K562 (cell line): Measurements from ENCODE around the gene LPCAT3. TPM values are rescaled to one million over a fixed set of nuclear protein-coding genes. Genes with fewer than 3 reads are reported as not detected.

Source experiments
- ATAC-seq: fragments of 200-7000 bp; cut with Tn5 transposase; 3 replicates; pipeline ENCODE4 v1.9.1; 2020; ENCODE audit warnings: moderate library complexity
- BruUV-seq: library from RNA; stranded (reverse); fragments of 400-500 nt; replicated peaks from 2 replicates; lab custom pipeline; 2021; lab: Mats Ljungman, UMichigan
- CTCF ChIA-PET: fragments of 300-600 bp; formaldehyde crosslinking; extraction: SDS; loops from one replicate; lab custom pipeline; 2021; ENCODE audit warnings: low intra/inter-chr PET ratio; lab: Yijun Ruan, JAX
- POLR2A ChIA-PET: fragments of 300-600, 350-650 bp; sonication (Branson Sonifier 250); formaldehyde crosslinking; extraction: SDS; loops from one replicate; lab custom pipeline; 2021; ENCODE audit warnings: antibody characterized with exemption, inconsistent platforms; lab: Yijun Ruan, JAX
- DNase-seq, 4 experiments: peaks; one replicate each; pipeline versions ENCODE4 v3.0.0 to v3.0.0-alpha.2; 2011 to 2018; ENCODE audit warnings: low spot score in 3 of 4, mixed read lengths in 3 of 4; ENCODE audit errors: extremely low read depth in 1 of 4
- FAIRE-seq: peaks from 2 replicates; lab custom pipeline; 2011; peaks lifted over from hg19 to GRCh38; lab: Jason Lieb, UNC
- H2AFZ ChIP-seq: 2 replicates; pipeline ENCODE4 v1.6.0; 2011; ENCODE audit warnings: low read depth, low read length, control low read depth, inconsistent platforms
- H3K27ac ChIP-seq: fragments of 200-600 bp; 3 replicates; pipeline ENCODE4 v1.8.0; 2011; ENCODE audit warnings: low read depth, mild to moderate bottlenecking, control low read depth, inconsistent platforms, low read length, moderate library complexity, mixed read lengths; ENCODE audit errors: extremely low read depth
- H3K27me3 ChIP-seq, 2 experiments: fragments of 300-600 bp in 1 of 2; 2 replicates in 1 of 2; 3 replicates in 1 of 2; pipeline versions ENCODE4 v1.6.0 to v1.8.0; 2011; ENCODE audit warnings: inconsistent platforms in 2 of 2, low read length in 2 of 2, mild to moderate bottlenecking in 1 of 2, mixed read lengths in 1 of 2, moderate library complexity in 1 of 2; ENCODE audit not compliant: control insufficient read depth in 2 of 2, insufficient read depth in 2 of 2
- H3K36me3 ChIP-seq: fragments of 300-600 bp; 3 replicates; pipeline ENCODE4 v1.8.0; 2011; ENCODE audit warnings: mild to moderate bottlenecking, low read length, inconsistent platforms; ENCODE audit not compliant: control insufficient read depth, insufficient read depth
- H3K4me1 ChIP-seq, 2 experiments: fragments of 200-600 bp in 1 of 2; replicated peaks in 1 of 2; 2 replicates in 1 of 2; 3 replicates in 1 of 2; pipeline versions ENCODE4 v1.5.1 to v1.8.0; 2011; ENCODE audit warnings: inconsistent platforms in 2 of 2, low read length in 2 of 2, mild to moderate bottlenecking in 1 of 2, mixed read lengths in 1 of 2, moderate library complexity in 1 of 2; ENCODE audit not compliant: control insufficient read depth in 2 of 2, insufficient read depth in 2 of 2
- H3K4me2 ChIP-seq: 2 replicates; pipeline ENCODE4 v1.6.1; 2011; ENCODE audit warnings: low read length, control low read depth, inconsistent platforms, mixed read lengths; ENCODE audit not compliant: insufficient read depth
- H3K4me3 ChIP-seq: fragments of 200-600 bp; sonication (generic), shearing (Covaris generic); 2 replicates; pipeline ENCODE4 v1.5.1; 2016; ENCODE audit warnings: control low read depth, inconsistent platforms
- H3K79me2 ChIP-seq: fragments of 200-600 bp; 3 replicates; pipeline ENCODE4 v1.8.0; 2011; ENCODE audit warnings: low read length, inconsistent platforms; ENCODE audit not compliant: control insufficient read depth, insufficient read depth
- H3K9ac ChIP-seq, 2 experiments: 2 replicates each; pipeline versions ENCODE4 v1.6.0 to v1.6.1; 2011; ENCODE audit warnings: low read depth in 2 of 2, low read length in 2 of 2, control low read depth in 1 of 2, inconsistent platforms in 1 of 2, mild to moderate bottlenecking in 1 of 2, mixed read lengths in 1 of 2; ENCODE audit not compliant: insufficient read depth in 1 of 2
- H3K9me1 ChIP-seq: one replicate; pipeline ENCODE4 v1.6.0; 2011; ENCODE audit warnings: inconsistent platforms, mild to moderate bottlenecking, low read length, moderate library complexity; ENCODE audit not compliant: control insufficient read depth, insufficient read depth
- H3K9me3 ChIP-seq: replicated peaks from 2 replicates; pipeline ENCODE4 v1.5.1; 2011; ENCODE audit warnings: low read depth, low read length, inconsistent platforms; ENCODE audit not compliant: control insufficient read depth, insufficient read depth
- H4K20me1 ChIP-seq: replicated peaks from 2 replicates; pipeline ENCODE4 v1.6.1; 2011; ENCODE audit warnings: low read length, inconsistent platforms, mixed read lengths; ENCODE audit not compliant: control insufficient read depth, insufficient read depth
- CREB1 ChIP-seq, 2 experiments: sonication (generic) in 1 of 2; formaldehyde crosslinking in 1 of 2; IDR thresholded peaks; 2 replicates each; pipeline versions ENCODE4 v1.6.1 to v1.8.0; 2012 to 2022; ENCODE audit warnings: inconsistent platforms in 1 of 2, mild to moderate bottlenecking in 1 of 2, missing genetic modification reagents in 1 of 2, moderate library complexity in 1 of 2
- ETV1 ChIP-seq: fragments of 450-650 bp; conservative IDR thresholded peaks from 2 replicates; pipeline ENCODE4 v1.6.1; 2016; ENCODE audit warnings: missing genetic modification characterization, control low read depth, low read depth, missing compliant biosample characterization
- HNRNPL ChIP-seq: fragments of 200-400 bp; formaldehyde crosslinking; IDR thresholded peaks from 2 replicates; pipeline ENCODE4 v1.6.1; 2017; ENCODE audit warnings: low read depth, mild to moderate bottlenecking, low read length
- NBN ChIP-seq: fragments of 450-650 bp; IDR thresholded peaks from 2 replicates; pipeline ENCODE4 v1.6.1; 2016; ENCODE audit warnings: low read depth, mild to moderate bottlenecking
- POLR2G ChIP-seq: fragments of 200-400 bp; formaldehyde crosslinking; IDR thresholded peaks from 2 replicates; pipeline ENCODE4 v1.6.1; 2017; ENCODE audit warnings: low read depth, mild to moderate bottlenecking, antibody characterized with exemption, low read length, moderate library complexity
- RBM14 ChIP-seq: fragments of 200-400 bp; formaldehyde crosslinking; IDR thresholded peaks from 2 replicates; pipeline ENCODE4 v1.6.1; 2018; ENCODE audit warnings: low read depth, mild to moderate bottlenecking, low read length, moderate library complexity, borderline replicate concordance; ENCODE audit not compliant: insufficient read depth
- RHOXF2B ChIP-seq: fragments of 250-450 bp; sonication (Bioruptor Pico); conservative IDR thresholded peaks from 2 replicates; pipeline ENCODE4 v1.5.1; 2021
- SMAD4 ChIP-seq: fragments of 250-450 bp; sonication (Bioruptor Pico); conservative IDR thresholded peaks from 2 replicates; pipeline ENCODE4 v1.8.0; 2021; ENCODE audit warnings: inconsistent platforms, mild to moderate bottlenecking, moderate library complexity
- SRSF3 ChIP-seq: fragments of 200-400 bp; formaldehyde crosslinking; IDR thresholded peaks from 2 replicates; pipeline ENCODE4 v1.6.1; 2016; ENCODE audit warnings: mild to moderate bottlenecking, low read length, moderate library complexity; ENCODE audit not compliant: insufficient read depth
- STAT5A ChIP-seq: IDR thresholded peaks from 2 replicates; pipeline ENCODE4 v1.6.1; 2012; ENCODE audit warnings: low read length, inconsistent platforms, borderline replicate concordance
- TAL1 ChIP-seq: fragments of 450-650 bp; IDR thresholded peaks from 2 replicates; pipeline ENCODE4 v1.6.1; 2016; ENCODE audit warnings: mild to moderate bottlenecking
- ZBTB1 ChIP-seq: sonication (generic); formaldehyde crosslinking; IDR thresholded peaks from 2 replicates; pipeline ENCODE4 v1.8.1; 2023; ENCODE audit warnings: missing genetic modification reagents, low read depth, mild to moderate bottlenecking, borderline replicate concordance
- ZNF174 ChIP-seq: fragments of 250-450 bp; sonication (Bioruptor Pico); IDR thresholded peaks from 2 replicates; pipeline ENCODE4 v1.4.0; 2020; ENCODE audit warnings: mild to moderate bottlenecking
- ZNF274 ChIP-seq: IDR thresholded peaks from 2 replicates; pipeline ENCODE4 v1.6.1; 2011; ENCODE audit warnings: low read depth, mild to moderate bottlenecking, low read length, moderate library complexity, borderline replicate concordance
- WGBS: fragments of 100-300 bp; shearing (Covaris generic); methylation state at CpG from one replicate; pipeline ENCODE4 v1.1.6; 2016; ENCODE audit warnings: low coverage, mixed read lengths; ENCODE audit not compliant: insufficient coverage; ENCODE audit errors: missing lambda C conversion rate; 5-methylcytosine and 5-hydroxymethylcytosine counted together
- in situ Hi-C: fragments of 300-500 bp; cut with MboI; formaldehyde crosslinking; loops from 4 replicates; pipeline ENCODE4 v1.15.0; 2018; ENCODE audit warnings: inconsistent platforms, mixed read lengths
- intact Hi-C: fragments of 100-400 bp; cut with micrococcal nuclease; formaldehyde crosslinking; loops from 2 replicates; pipeline ENCODE4 v1.14.2; 2022
- polyA plus RNA-seq, 8 experiments: library from polyadenylated mRNA; depleted of rRNA in 4 of 8; stranded (reverse) in 5 of 8; unstranded in 3 of 8; fragments of >200 nt; fragmentation: Nextera tagmentation in 2 of 8; fragmentation: Illumina TruSeq in 1 of 8; extraction: Ambion mirVana in 2 of 8; extraction: Trizol in 1 of 8; gene quantifications; 2 replicates each; pipeline versions ENCODE4 v1.2.1 to v1.2.3, GENCODE V29; 2011 to 2014; ENCODE audit warnings: inconsistent platforms in 1 of 8, missing spikeins in 1 of 8
- total RNA-seq, 7 experiments: library from RNA; depleted of rRNA in 6 of 7; stranded (reverse); fragments of >200 nt in 6 of 7; fragmentation: Illumina TruSeq in 2 of 7; extraction: Trizol in 2 of 7; gene quantifications; 2 replicates each; pipeline versions ENCODE4 v1.2.1 to v1.2.3, GENCODE V29; 2011 to 2021; ENCODE audit warnings: low replicate concordance in 1 of 7
- TF ChIP-seq, protein P1 (sequence below): fragments of 250-450 bp; sonication (Bioruptor Pico); IDR thresholded peaks from 2 replicates; pipeline ENCODE4 v1.8.0; 2021; ENCODE audit warnings: mild to moderate bottlenecking, moderate library complexity
- TF ChIP-seq, protein P2 (sequence below): fragments of 450-650 bp; formaldehyde crosslinking; IDR thresholded peaks from 2 replicates; pipeline ENCODE4 v1.4.0; 2020; ENCODE audit warnings: mild to moderate bottlenecking, moderate library complexity
- TF ChIP-seq, protein P3 (sequence below): fragments of 250-450 bp; sonication (Bioruptor Pico); IDR thresholded peaks from 2 replicates; pipeline ENCODE4 v1.5.0; 2021

Gene LPCAT3
- total and polyA plus RNA-seq, 9 of the 15 experiments (the other 6 are each of a cell fraction or from before 2014, with no cell fraction given): 4.9 to 52.5 (median 25.3) TPM

GRCh38 chr12:6943722-6944380 is 74.4 kb downstream of the LPCAT3 start, which contains the start of the genes C12orf57 and RNU7-1:
Gene C12orf57, plus strand, starts transcription at chr12:6944022. Its CDS starts 100 bp downstream, at chr12:6944122.
Gene RNU7-1, plus strand, starts transcription at chr12:6943816.
- TSS peak; percentile 93 for BruUV-seq
- Histone ChIP-seq H3K9me3 (no peaks in the 10 kb centered on the region), H3K4me2 (peak within 1 kb of the TSS; percentile 94), H2AFZ (peak within 1 kb of the TSS; percentile 79), H3K79me2 (peaks cover 13% of the 10 kb centered on the region), H3K4me3 (peak within 1 kb of the TSS; percentile 49), H3K36me3 (peaks cover 31% of the 10 kb centered on the region; the same call in 2 of the 3 replicates), H3K27ac (peak within 1 kb of the TSS; percentile 96), H3K9me1 (no peaks in the 10 kb centered on the region), H3K4me1 (peaks cover 13 to 48% of the 10 kb centered on the region in 2 experiments), H4K20me1 (no peaks in the 10 kb centered on the region), H3K27me3 (no peaks in the 10 kb centered on the region), H3K9ac (peak within 1 kb of the TSS; percentile 86 to 90)
- ATAC-seq: peak; percentile 77
- no peak for FAIRE-seq
- ChIA-PET CTCF (interaction anchor here (1.3 to 2.3 kb wide), 5 partner anchors 18 to 166 kb away, joined by 4 to 14 read pairs (median 12); partner anchors contain the start of gene C1R), POLR2A (interaction anchor here (0.5 to 6.3 kb wide), 39 partner anchors 10 to 474 kb away, joined by 3 to 98 read pairs (median 5); partner anchors contain the start of genes ATN1, C1RL, CDCA3 and LRRC23)
- peak; percentile 54 to 94 (median 68) for DNase-seq
- in situ Hi-C loops: loop anchor here (5.0 kb wide), 1 partner anchor 77 kb away; the partner anchor contains the start of gene TPI1
- WGBS: under 1% methylated on average over 23 of the region's 31 CpGs
- intact Hi-C loops: loop anchor here (1.0 to 5.0 kb wide), 5 partner anchors 19 to 165 kb away; partner anchors contain the start of genes C1RL and TPI1
- TF ChIP-seq ZBTB1: no peak; the same call in 1 of the 2 replicates
- TF ChIP-seq HNRNPL: peak; percentile 64; the same call in 1 of the 2 replicates
- peak; percentile 77; the same call in 1 of the 2 replicates for TF ChIP-seq ZNF174 (CRISPR knock-in tag)
- TF ChIP-seq RBM14: no peak
- TF ChIP-seq, protein P1, sequence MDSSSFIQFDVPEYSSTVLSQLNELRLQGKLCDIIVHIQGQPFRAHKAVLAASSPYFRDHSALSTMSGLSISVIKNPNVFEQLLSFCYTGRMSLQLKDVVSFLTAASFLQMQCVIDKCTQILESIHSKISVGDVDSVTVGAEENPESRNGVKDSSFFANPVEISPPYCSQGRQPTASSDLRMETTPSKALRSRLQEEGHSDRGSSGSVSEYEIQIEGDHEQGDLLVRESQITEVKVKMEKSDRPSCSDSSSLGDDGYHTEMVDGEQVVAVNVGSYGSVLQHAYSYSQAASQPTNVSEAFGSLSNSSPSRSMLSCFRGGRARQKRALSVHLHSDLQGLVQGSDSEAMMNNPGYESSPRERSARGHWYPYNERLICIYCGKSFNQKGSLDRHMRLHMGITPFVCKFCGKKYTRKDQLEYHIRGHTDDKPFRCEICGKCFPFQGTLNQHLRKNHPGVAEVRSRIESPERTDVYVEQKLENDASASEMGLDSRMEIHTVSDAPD: peak; percentile 34; the same call in 1 of the 2 replicates
- TF ChIP-seq, protein P2, sequence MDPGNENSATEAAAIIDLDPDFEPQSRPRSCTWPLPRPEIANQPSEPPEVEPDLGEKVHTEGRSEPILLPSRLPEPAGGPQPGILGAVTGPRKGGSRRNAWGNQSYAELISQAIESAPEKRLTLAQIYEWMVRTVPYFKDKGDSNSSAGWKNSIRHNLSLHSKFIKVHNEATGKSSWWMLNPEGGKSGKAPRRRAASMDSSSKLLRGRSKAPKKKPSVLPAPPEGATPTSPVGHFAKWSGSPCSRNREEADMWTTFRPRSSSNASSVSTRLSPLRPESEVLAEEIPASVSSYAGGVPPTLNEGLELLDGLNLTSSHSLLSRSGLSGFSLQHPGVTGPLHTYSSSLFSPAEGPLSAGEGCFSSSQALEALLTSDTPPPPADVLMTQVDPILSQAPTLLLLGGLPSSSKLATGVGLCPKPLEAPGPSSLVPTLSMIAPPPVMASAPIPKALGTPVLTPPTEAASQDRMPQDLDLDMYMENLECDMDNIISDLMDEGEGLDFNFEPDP (CRISPR knock-in tag): peak; percentile 94
- TF ChIP-seq, protein P3, sequence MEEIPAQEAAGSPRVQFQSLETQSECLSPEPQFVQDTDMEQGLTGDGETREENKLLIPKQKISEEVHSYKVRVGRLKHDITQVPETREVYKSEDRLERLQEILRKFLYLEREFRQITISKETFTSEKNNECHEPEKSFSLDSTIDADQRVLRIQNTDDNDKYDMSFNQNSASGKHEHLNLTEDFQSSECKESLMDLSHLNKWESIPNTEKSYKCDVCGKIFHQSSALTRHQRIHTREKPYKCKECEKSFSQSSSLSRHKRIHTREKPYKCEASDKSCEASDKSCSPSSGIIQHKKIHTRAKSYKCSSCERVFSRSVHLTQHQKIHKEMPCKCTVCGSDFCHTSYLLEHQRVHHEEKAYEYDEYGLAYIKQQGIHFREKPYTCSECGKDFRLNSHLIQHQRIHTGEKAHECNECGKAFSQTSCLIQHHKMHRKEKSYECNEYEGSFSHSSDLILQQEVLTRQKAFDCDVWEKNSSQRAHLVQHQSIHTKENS: peak; percentile 91
- peak; percentile 51; the same call in 1 of the 2 replicates for TF ChIP-seq STAT5A
- peak; percentile 91 for TF ChIP-seq NBN
- 0 out of 2 replicates have a peak, but pooled peaks have one; percentile 5 for TF ChIP-seq SMAD4
- TF ChIP-seq RHOXF2B: peak; percentile 89
- TF ChIP-seq TAL1: no peak
- TF ChIP-seq ETV1 (tag): peak; percentile 96
- TF ChIP-seq POLR2G: peak; percentile 96; the same call in 1 of the 2 replicates
- TF ChIP-seq CREB1 (IDR thresholded peaks at IDR 0.05): peak; percentile 23; the same call in 1 of the 2 replicates
- TF ChIP-seq CREB1 (CRISPR knock-in tag; IDR thresholded peaks at IDR 0.05): no peak; the same call in 1 of the 2 replicates
- TF ChIP-seq SRSF3: no peak
- TF ChIP-seq ZNF274: no peak
